GM12878 (cell line): ENCODE data around the gene CCDC85A.

ENCODE experiments used
- CTCF ChIP-seq, 3 experiments: IDR thresholded peaks in 2 of 3; conservative IDR thresholded peaks in 1 of 3; 2 replicates each; pipeline ENCODE4 v1.5.1; 2011; ENCODE audit warnings: low read depth in 3 of 3, low read length in 3 of 3, mild to moderate bottlenecking in 3 of 3, control low read depth in 2 of 3, moderate library complexity in 2 of 3, inconsistent platforms in 1 of 3, mixed read lengths in 1 of 3; ENCODE audit not compliant: control insufficient read depth in 2 of 3, insufficient read depth in 1 of 3; ENCODE audit errors: extremely low read depth in 1 of 3
- NFYB ChIP-seq: IDR thresholded peaks from 2 replicates; pipeline ENCODE4 v1.6.1; 2011; ENCODE audit warnings: low read depth, mild to moderate bottlenecking, low read length, improper control_type of control experiment, moderate library complexity; ENCODE audit not compliant: insufficient read depth
- POLR2A ChIP-seq: IDR thresholded peaks from 2 replicates; pipeline ENCODE4 v1.6.1; 2011; ENCODE audit warnings: low read depth, mild to moderate bottlenecking, low read length
- RCOR1 ChIP-seq: conservative IDR thresholded peaks from 2 replicates; pipeline ENCODE4 v1.6.1; 2012; ENCODE audit warnings: low read depth, low read length, improper control_type of control experiment

- no peak for TF ChIP-seq CTCF (IDR thresholded peaks at IDR 0.05 in 2 of 3, conservative IDR thresholded peaks at IDR 0.05 in 1 of 3; ENCODE audit: control insufficient read depth in 2 of 3, extremely low read depth in 1 of 3, insufficient read depth in 1 of 3, low read depth in 3 of 3, low read length in 3 of 3)
- TF ChIP-seq RCOR1: no peak
- TF ChIP-seq NFYB: no peak
- no peak for TF ChIP-seq POLR2A
Observed at GRCh38 chr2:56260415-56260814, 76.6 kb downstream of the CCDC85A start.
